Kidney (tissue), 14 donors: ENCODE results near the gene KDM8. TPM values are rescaled to one million over a fixed set of nuclear protein-coding genes. Genes with fewer than 3 reads are reported as not detected.
A peak's percentile ranks its signal among the peaks of the same experiment; 100 is the strongest.

Experiments
- DNase-seq, 5 donors: peaks; one replicate each; pipeline ENCODE4 v3.0.0-alpha.2; 2013 to 2020
- FAIRE-seq: peaks from 2 replicates; lab custom pipeline; 2012; peaks lifted over from hg19 to GRCh38; lab: Jason Lieb, UNC
- H3K27ac ChIP-seq, 2 donors: one replicate each; pipeline ENCODE4 v1.7.0; 2013; ENCODE audit warnings: low read depth in 2 of 2, low read length in 2 of 2, inconsistent platforms in 1 of 2
- H3K27me3 ChIP-seq: one replicate; pipeline ENCODE4 v1.7.1; 2013; ENCODE audit warnings: low read length, inconsistent platforms; ENCODE audit not compliant: control insufficient read depth, insufficient read depth
- H3K36me3 ChIP-seq, 3 donors: one replicate each; pipeline versions ENCODE4 v1.7.0 to v1.7.1; 2013; ENCODE audit warnings: low read length in 3 of 3, control low read depth in 1 of 3, inconsistent platforms in 1 of 3; ENCODE audit not compliant: insufficient read depth in 3 of 3, control insufficient read depth in 2 of 3
- H3K4me1 ChIP-seq, 3 donors: one replicate each; pipeline versions ENCODE4 v1.7.0 to v1.7.1; 2013; ENCODE audit warnings: low read length in 3 of 3, inconsistent platforms in 1 of 3, low read depth in 1 of 3; ENCODE audit not compliant: control insufficient read depth in 2 of 3, insufficient read depth in 2 of 3
- H3K4me3 ChIP-seq, 3 donors: one replicate each; pipeline versions ENCODE4 v1.7.0 to v1.8.1; 2013; ENCODE audit warnings: low read length in 3 of 3, control low read depth in 1 of 3, inconsistent platforms in 1 of 3
- H3K9ac ChIP-seq, 3 donors: one replicate each; pipeline versions ENCODE4 v1.7.0 to v1.7.1; 2013; ENCODE audit warnings: low read length in 3 of 3, control low read depth in 1 of 3, inconsistent platforms in 1 of 3
- H3K9me3 ChIP-seq, 3 donors: one replicate each; pipeline versions ENCODE4 v1.7.0 to v1.7.1; 2013; ENCODE audit warnings: low read length in 3 of 3, control low read depth in 1 of 3, inconsistent platforms in 1 of 3; ENCODE audit not compliant: control insufficient read depth in 2 of 3, insufficient read depth in 1 of 3
- CTCF ChIP-seq: IDR thresholded peaks from 3 replicates; pipeline ENCODE4 v1.5.1; 2012; ENCODE audit warnings: mild to moderate bottlenecking, moderate library complexity, borderline replicate concordance; ENCODE audit not compliant: insufficient read depth; ENCODE audit errors: extremely low read depth
- intact Hi-C: fragments of 100-400 bp; cut with DNase I; formaldehyde crosslinking; loops from one replicate; pipeline ENCODE4 v1.11.1; 2022
- polyA plus RNA-seq: library from polyadenylated mRNA; stranded (reverse); fragments of 350-450 nt; fragmentation: Illumina TruSeq; extraction: RNeasy Lipid Tissue Mini Kit (QIAGEN cat#74804); gene quantifications from one replicate; pipeline ENCODE4 v1.2.3, GENCODE V29; 2014; ENCODE audit warnings: low read depth, low replicate concordance; ENCODE audit not compliant: insufficient read depth
- total RNA-seq: library from RNA; stranded (reverse); fragmentation: NEBNext Ultra II Directional; extraction: Animal tissue kit (Norgen Biotek cat#: 25700); gene quantifications from one replicate; pipeline ENCODE4 v1.2.1, GENCODE V29; 2021
- donor health status: control.
- donor health status: control.
- donor health status: control.
- donor health status: control.
- donor health status: control.
- donor health status: DM: yes; HTN: yes; CAD: no.
- donor health status: Normal renal cell carcinoma (clear cell type).

The KDM8 gene
- total and polyA plus RNA-seq, 2 donors from 2014 or later = 6.3 to 8.5 TPM

- no peak for DNase-seq
- H3K36me3 ChIP-seq = no peaks in the 10 kb centered on the region
- H3K9ac ChIP-seq = no peak overlapping the region
- no peak overlapping the region for H3K4me3 ChIP-seq
- no peaks in the 10 kb centered on the region for H3K27me3 ChIP-seq
- H3K9me3 ChIP-seq = no peaks in the 10 kb centered on the region
- TF ChIP-seq CTCF = no peak
- H3K4me1 ChIP-seq = no peaks in the 10 kb centered on the region
- FAIRE-seq = no peak
- intact Hi-C loops = no loop called here
- H3K27ac ChIP-seq = no peak overlapping the region
Measured at GRCh38 chr16:27191352-27191924, 11.9 kb upstream of the KDM8 start.

GRCh38 chr16:27193300-27193990 is 9.9 kb upstream of the KDM8 start:
- Histone ChIP-seq H3K4me3 (no peak overlapping the region), H3K4me1 (no peaks in the 10 kb centered on the region), H3K9ac (no peak overlapping the region), H3K27me3 (no peaks in the 10 kb centered on the region), H3K9me3 (no peaks in the 10 kb centered on the region), H3K36me3 (no peaks in the 10 kb centered on the region), H3K27ac (no peak overlapping the region)
- peak; percentile 7 for TF ChIP-seq CTCF
- intact Hi-C loops = no loop called here
- no peak for DNase-seq
- no peak for FAIRE-seq

DNA sequence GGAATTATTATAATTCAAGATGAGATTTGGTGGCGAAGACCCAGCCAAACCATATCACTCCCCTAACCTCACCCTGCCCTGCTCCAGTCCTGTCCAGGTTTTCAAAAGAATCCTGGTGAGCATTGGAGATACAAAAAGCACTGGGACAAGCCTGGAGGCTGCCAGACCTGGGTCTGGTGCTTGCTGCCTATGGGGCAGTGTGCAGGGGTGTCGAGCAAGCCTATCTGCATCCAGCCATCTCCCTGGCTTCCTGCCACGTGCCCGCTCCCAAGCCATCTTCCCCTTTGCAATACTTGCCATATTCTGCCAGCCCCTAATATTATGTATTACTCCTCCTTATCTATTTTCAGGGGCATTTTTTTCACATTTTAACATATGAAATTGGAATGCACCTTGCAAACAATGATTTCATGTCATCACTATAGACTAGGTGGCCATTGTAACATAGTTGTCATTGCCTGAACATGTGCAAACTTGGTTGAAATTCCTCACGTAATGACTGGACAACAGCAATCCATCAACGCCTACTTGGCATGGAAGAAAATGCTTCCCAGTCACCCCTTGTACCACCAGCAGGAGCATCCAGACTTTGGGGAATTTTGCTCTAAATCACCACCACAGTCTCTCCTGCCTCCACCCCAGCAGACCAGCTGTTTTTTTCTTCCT is 8.1 kb upstream of the KDM8 start:
- H3K36me3 ChIP-seq = no peaks in the 10 kb centered on the region
- FAIRE-seq (no peak), DNase-seq (no peak)
- no peak for TF ChIP-seq CTCF
- no peak overlapping the region for H3K9ac ChIP-seq
- H3K27ac ChIP-seq = no peak overlapping the region
- H3K4me1 ChIP-seq = no peaks in the 10 kb centered on the region
- no peaks in the 10 kb centered on the region for H3K9me3 ChIP-seq
- H3K4me3 ChIP-seq = no peak overlapping the region
- intact Hi-C loops = no loop called here
- H3K27me3 ChIP-seq = no peaks in the 10 kb centered on the region
